PC-3 (cell line): ENCODE results near the gene STAC3. TPM values are rescaled to one million over a fixed set of nuclear protein-coding genes. Genes with fewer than 3 reads are reported as not detected.

ENCODE experiments used
- ATAC-seq: fragments of 200-7000 bp; cut with Tn5 transposase; 2 replicates; pipeline ENCODE4 v1.9.1; 2020; ENCODE audit warnings: mild to moderate bottlenecking, moderate library complexity
- BruUV-seq: library from RNA; stranded (reverse); fragments of 400-500 nt; replicated peaks from 2 replicates; lab custom pipeline; 2021; lab: Mats Ljungman, UMichigan
- CTCF ChIA-PET: fragments of 300-600 bp; sonication (Branson Sonifier 250); formaldehyde crosslinking; loops from one replicate; lab custom pipeline; 2022; ENCODE audit warnings: antibody characterized with exemption; lab: Charles Lee
- POLR2A ChIA-PET: fragments of 300-600 bp; sonication (Branson Sonifier 250); formaldehyde crosslinking; loops from one replicate; lab custom pipeline; 2022; ENCODE audit warnings: antibody characterized with exemption; ENCODE audit not compliant: unreplicated experiment; lab: Charles Lee
- DNase-seq: peaks from one replicate; pipeline ENCODE4 v3.0.0-alpha.2; 2015
- H2AFZ ChIP-seq: fragments of 300-600 bp; sonication (generic); 2 replicates; pipeline ENCODE4 v1.6.0; 2016; ENCODE audit warnings: antibody characterized with exemption, low read length
- H3F3A ChIP-seq: fragments of 300-600 bp; sonication (generic); one replicate; pipeline ENCODE4 v1.6.0; 2017; ENCODE audit warnings: antibody characterized with exemption, low read length, control low read depth, mild to moderate bottlenecking; ENCODE audit not compliant: unreplicated experiment
- H3K27ac ChIP-seq: fragments of 300-600 bp; sonication (generic); 2 replicates; pipeline ENCODE4 v1.5.1; 2016; ENCODE audit warnings: mild to moderate bottlenecking, low read length
- H3K27me3 ChIP-seq: fragments of 300-600 bp; sonication (generic); 2 replicates; pipeline ENCODE4 v1.6.1; 2016; ENCODE audit warnings: low read length, mixed read lengths
- H3K36me3 ChIP-seq: fragments of 300-600 bp; sonication (generic); 2 replicates; pipeline ENCODE4 v1.6.1; 2016; ENCODE audit warnings: low read depth, mixed run types, low read length, mixed read lengths
- H3K4me1 ChIP-seq: fragments of 300-600 bp; sonication (generic); 2 replicates; pipeline ENCODE4 v1.5.1; 2016; ENCODE audit warnings: low read length; ENCODE audit not compliant: insufficient read depth
- H3K4me2 ChIP-seq: fragments of 300-600 bp; sonication (generic); 2 replicates; pipeline ENCODE4 v1.6.0; 2016; ENCODE audit warnings: low read length
- H3K4me3 ChIP-seq: fragments of 300-600 bp; sonication (generic); 2 replicates; pipeline ENCODE4 v1.5.1; 2016; ENCODE audit warnings: mild to moderate bottlenecking, low read length, mixed read lengths
- H3K79me2 ChIP-seq: fragments of 300-600 bp; sonication (generic); 2 replicates; pipeline ENCODE4 v1.6.1; 2017; ENCODE audit warnings: low read length, mixed read lengths
- H3K9ac ChIP-seq: fragments of 300-600 bp; sonication (generic); 2 replicates; pipeline ENCODE4 v1.6.0; 2016; ENCODE audit warnings: mild to moderate bottlenecking, low read length
- H3K9me2 ChIP-seq: fragments of 300-600 bp; sonication (generic); replicated peaks from 2 replicates; pipeline ENCODE4 v1.6.1; 2016; ENCODE audit warnings: mixed run types, low read length, mixed read lengths
- H3K9me3 ChIP-seq: fragments of 300-600 bp; sonication (generic); 2 replicates; pipeline ENCODE4 v1.6.1; 2016; ENCODE audit warnings: low read length, mixed read lengths
- H4K20me1 ChIP-seq: fragments of 300-600 bp; sonication (generic); 2 replicates; pipeline ENCODE4 v1.6.1; 2016; ENCODE audit warnings: low read length, mixed read lengths
- EZH2 ChIP-seq: fragments of 300-600 bp; sonication (generic); IDR thresholded peaks from one replicate; pipeline ENCODE4 v1.6.1; 2017; ENCODE audit warnings: antibody characterized with exemption, mild to moderate bottlenecking, low read length; ENCODE audit not compliant: unreplicated experiment
- EZH2phosphoT487 ChIP-seq: fragments of 300-600 bp; sonication (generic); IDR thresholded peaks from 2 replicates; pipeline ENCODE4 v1.6.1; 2018; ENCODE audit warnings: mild to moderate bottlenecking, antibody characterized with exemption, low read length, borderline replicate concordance
- intact Hi-C: fragments of 100-400 bp; cut with micrococcal nuclease; formaldehyde crosslinking; loops from 2 replicates; pipeline ENCODE4 v1.9.0; 2023
- total RNA-seq: library from RNA; depleted of rRNA; stranded (reverse); fragments of >200 nt; gene quantifications from 2 replicates; pipeline ENCODE4 v1.2.3, GENCODE V29; 2014
- TF ChIP-seq, protein P1 (sequence below): fragments of 300-600 bp; sonication (generic); conservative IDR thresholded peaks from 2 replicates; pipeline ENCODE4 v1.5.1; 2017; ENCODE audit warnings: antibody characterized with exemption, low read depth, mild to moderate bottlenecking, low read length

The STAC3 gene
- total RNA-seq, 1 experiment from 2014 or later = 1.8 TPM

DNA sequence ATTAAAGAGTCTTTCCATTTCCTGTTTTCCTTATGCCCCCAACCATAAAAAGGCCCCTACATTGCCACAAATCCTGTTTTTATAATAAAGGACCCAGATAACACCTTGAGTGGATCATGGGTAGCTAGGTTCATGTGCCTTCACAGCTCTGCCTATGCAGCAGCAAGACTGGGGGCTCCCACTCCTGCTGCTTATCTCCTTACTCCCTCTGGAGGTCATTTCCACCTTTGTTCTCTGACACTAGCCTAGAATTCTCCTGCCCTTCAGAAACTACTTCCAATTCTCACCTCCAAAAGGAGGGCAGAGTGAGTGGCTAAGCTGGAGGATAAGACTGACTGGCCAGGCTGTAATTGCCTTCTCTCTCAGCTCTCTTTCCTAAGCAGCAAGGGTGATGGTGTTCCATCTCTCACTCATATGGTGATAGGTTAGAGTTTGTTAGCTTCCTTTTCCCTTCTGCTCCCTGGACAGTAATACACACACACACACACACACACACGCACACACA is 20.0 kb upstream of the STAC3 start:
- TF ChIP-seq EZH2phosphoT487 (no peak), EZH2 (no peak)
- TF ChIP-seq, protein P1, sequence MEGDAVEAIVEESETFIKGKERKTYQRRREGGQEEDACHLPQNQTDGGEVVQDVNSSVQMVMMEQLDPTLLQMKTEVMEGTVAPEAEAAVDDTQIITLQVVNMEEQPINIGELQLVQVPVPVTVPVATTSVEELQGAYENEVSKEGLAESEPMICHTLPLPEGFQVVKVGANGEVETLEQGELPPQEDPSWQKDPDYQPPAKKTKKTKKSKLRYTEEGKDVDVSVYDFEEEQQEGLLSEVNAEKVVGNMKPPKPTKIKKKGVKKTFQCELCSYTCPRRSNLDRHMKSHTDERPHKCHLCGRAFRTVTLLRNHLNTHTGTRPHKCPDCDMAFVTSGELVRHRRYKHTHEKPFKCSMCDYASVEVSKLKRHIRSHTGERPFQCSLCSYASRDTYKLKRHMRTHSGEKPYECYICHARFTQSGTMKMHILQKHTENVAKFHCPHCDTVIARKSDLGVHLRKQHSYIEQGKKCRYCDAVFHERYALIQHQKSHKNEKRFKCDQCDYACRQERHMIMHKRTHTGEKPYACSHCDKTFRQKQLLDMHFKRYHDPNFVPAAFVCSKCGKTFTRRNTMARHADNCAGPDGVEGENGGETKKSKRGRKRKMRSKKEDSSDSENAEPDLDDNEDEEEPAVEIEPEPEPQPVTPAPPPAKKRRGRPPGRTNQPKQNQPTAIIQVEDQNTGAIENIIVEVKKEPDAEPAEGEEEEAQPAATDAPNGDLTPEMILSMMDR = no peak; the same call in 1 of the 2 replicates
- Histone ChIP-seq H3K9ac (no peak overlapping the region), H3K27ac (no peak overlapping the region), H3K4me3 (no peak overlapping the region), H3K36me3 (peaks cover 9% of the 10 kb centered on the region; the same call in 1 of the 2 replicates), H2AFZ (no peak overlapping the region), H3F3A (no peaks in the 10 kb centered on the region), H3K9me2 (no peaks in the 10 kb centered on the region), H4K20me1 (no peaks in the 10 kb centered on the region), H3K27me3 (no peaks in the 10 kb centered on the region), H3K79me2 (no peaks in the 10 kb centered on the region), H3K9me3 (no peaks in the 10 kb centered on the region), H3K4me2 (no peak overlapping the region), H3K4me1 (no peaks in the 10 kb centered on the region)
- no TSS peak for BruUV-seq
- POLR2A ChIA-PET = no interaction called here
- ATAC-seq = no peak
- intact Hi-C loops = no loop called here
- DNase-seq = no peak
- CTCF ChIA-PET = interaction anchor here (0.7 kb wide), 1 partner anchor 21 kb away, joined by 3 read pairs; no protein-coding TSS in a partner anchor

DNA sequence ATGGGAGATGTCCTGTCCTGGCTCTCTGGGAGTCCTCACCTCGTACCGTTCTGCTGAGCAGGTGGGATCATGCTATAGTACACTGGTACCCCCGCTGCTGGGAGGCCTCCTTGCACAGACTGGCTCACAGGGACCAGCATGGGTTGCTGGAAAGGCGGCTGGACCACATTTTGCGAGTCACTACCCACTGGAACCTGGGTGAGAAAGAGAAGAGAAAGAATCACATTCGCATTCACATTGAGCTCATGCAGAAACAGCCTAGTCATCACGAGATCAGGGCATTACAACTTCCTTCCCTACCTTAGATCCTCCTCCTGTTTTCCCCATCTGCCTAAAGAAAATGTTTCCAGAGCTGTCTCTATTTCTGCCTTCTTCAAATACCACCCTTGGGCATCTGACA is 17.3 kb upstream of the STAC3 start:
- peak; percentile 15 for DNase-seq
- no TSS peak for BruUV-seq
- CTCF ChIA-PET = no interaction called here

DNA sequence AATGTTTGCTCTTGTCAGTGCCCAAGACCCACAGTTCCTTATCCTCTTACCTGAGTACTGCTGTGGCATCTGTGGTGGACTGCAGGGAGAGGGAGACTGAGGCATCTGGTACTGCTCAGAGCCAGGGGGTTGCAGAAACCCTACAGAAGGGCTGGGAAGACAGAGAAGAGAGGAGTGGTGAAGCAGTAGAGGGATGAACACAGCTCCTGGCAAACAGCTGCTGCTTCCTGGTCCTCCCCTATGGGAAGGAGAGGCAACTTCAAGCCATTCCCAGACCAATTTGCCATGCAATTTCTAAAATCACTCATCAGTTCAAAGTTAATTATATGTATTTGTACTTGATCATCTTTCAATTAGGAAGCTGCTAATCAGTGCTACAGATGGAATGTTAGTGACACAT is 15.7 kb upstream of the STAC3 start:
- Histone ChIP-seq H3K27me3 (no peaks in the 10 kb centered on the region), H3K9me3 (no peaks in the 10 kb centered on the region), H3K27ac (no peak overlapping the region), H3K4me2 (no peak overlapping the region), H3K79me2 (no peaks in the 10 kb centered on the region), H3K4me3 (no peak overlapping the region), H3F3A (no peaks in the 10 kb centered on the region), H2AFZ (no peak overlapping the region), H3K36me3 (peaks cover 10% of the 10 kb centered on the region; the same call in 1 of the 2 replicates), H4K20me1 (no peaks in the 10 kb centered on the region), H3K4me1 (no peaks in the 10 kb centered on the region), H3K9ac (no peak overlapping the region), H3K9me2 (no peaks in the 10 kb centered on the region)
- TF ChIP-seq, protein P1 = no peak
- BruUV-seq = no TSS peak
- ChIA-PET POLR2A (no interaction called here), CTCF (no interaction called here)
- ATAC-seq (no peak), DNase-seq (no peak)
- intact Hi-C loops = no loop called here

More for the DNA sequence above, 17.3 kb upstream of the STAC3 start:
- Histone ChIP-seq H3K79me2 (no peaks in the 10 kb centered on the region), H3K4me2 (no peak overlapping the region), H3K9ac (no peak overlapping the region), H3K27ac (no peak overlapping the region; the same call in 1 of the 2 replicates), H3K27me3 (no peaks in the 10 kb centered on the region), H3K9me2 (no peaks in the 10 kb centered on the region), H2AFZ (no peak overlapping the region), H3K9me3 (no peaks in the 10 kb centered on the region), H3K4me3 (no peak overlapping the region), H3K36me3 (peaks cover 10% of the 10 kb centered on the region; the same call in 1 of the 2 replicates), H3F3A (no peaks in the 10 kb centered on the region), H3K4me1 (no peaks in the 10 kb centered on the region), H4K20me1 (no peaks in the 10 kb centered on the region)
- ATAC-seq = no peak
- POLR2A ChIA-PET = no interaction called here
- no peak for TF ChIP-seq EZH2
- TF ChIP-seq, protein P1 = no peak
- no peak for TF ChIP-seq EZH2phosphoT487
- intact Hi-C loops = no loop called here
